Raji (cell line): ENCODE measurements around the gene NT5DC4.

Experiments
- POLR2A ChIP-seq: IDR thresholded peaks from 2 replicates; pipeline ENCODE4 v1.6.1; 2011; ENCODE audit warnings: low read depth, low read length, control low read depth; ENCODE audit not compliant: insufficient read depth

The NT5DC4 gene

DNA sequence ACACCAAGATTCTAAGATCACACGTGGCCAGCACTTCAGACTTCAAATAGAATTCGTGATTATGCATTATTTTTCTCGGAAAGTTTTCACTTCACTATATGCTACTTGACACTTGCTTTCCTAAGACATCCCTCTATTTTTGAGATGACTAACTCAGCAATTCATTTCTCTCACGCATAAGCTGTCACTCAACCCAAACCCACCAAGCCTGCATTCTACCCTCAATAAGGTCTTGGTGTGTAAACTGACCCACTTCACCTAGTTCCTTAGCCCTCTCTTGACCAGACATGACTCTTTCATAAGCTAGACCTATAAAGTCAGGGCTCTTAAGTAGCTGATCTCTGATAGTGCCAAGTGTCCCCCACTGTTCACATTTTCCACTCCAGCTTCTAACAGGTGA is 31.8 kb downstream of the NT5DC4 start:
- no peak for TF ChIP-seq POLR2A

DNA sequence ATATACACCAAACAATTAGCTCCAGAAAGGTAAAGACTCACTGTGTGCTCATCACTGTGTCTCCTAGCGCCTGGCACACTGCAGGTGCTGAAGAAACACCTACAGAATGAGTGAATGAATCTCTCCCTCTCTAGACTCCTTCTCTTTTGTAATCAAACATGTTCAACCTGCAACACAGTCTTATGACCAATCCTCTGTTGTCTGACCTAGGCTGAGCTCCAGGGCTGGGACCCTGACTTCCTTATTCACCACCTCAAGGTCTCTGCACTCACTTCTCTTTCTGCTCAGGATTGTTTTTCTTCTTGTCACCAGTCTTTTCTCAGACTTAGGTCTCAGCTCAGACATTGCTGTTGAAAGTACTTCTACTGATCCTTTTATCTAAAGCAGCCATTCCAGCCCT is 33.7 kb downstream of the NT5DC4 start:
- no peak for TF ChIP-seq POLR2A

DNA sequence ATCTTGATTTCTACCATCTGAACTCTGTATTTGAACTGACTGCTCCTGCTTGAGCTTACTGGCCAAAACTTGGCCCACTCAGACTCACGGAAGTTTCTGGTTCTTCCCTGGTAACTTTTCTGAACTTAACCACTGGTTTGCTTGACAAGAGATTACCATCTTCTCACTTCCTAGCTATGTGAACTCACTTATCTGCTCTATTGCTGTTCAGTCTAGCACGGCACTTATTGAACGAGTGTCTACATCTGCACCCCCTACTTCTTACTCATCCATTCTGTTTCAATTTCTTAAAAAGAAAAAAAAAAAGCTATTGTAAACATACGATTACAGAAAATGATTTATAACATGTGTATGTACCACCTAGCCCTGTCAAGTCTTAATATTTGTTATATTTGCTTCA is 34.6 kb downstream of the NT5DC4 start:
- no peak for TF ChIP-seq POLR2A

DNA sequence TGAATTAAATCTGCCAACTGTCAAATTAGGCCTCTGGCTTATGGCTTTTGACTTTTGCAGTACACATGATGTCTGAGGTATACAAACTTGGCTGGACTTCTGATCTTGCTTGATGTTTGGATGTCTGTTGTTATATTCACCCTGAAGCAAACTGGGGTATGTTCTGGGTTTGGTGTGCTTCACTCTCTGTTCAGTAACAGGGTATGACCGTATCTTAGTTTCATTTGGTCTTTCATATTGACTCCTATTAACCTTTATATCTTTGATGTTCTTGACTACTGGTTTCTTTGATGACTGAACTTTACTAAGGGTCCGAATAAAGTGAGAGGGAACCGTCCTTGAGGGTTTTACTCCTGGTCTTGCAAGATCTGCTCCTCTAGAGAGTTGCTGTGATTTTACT is 35.4 kb downstream of the NT5DC4 start:
- no peak for TF ChIP-seq POLR2A

DNA sequence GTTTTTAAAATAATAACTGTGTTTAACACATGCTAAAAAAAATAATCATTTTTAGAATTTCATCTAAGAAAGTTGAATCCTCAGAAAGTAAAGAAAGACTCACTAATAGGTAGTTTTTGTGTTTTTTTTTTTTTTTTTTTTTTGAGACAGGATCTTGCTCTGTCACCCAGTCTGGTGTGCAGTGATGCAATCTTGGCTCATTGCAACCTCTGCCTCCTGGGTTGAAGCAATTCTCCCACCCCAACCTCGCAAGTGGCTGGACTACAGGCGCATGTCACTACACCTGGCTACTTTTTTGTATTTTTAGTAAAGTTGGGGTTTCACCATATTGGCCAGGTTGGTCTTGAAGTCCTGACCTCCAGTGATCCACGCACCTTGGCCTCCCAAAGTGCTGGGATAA is 36.4 kb downstream of the NT5DC4 start:
- TF ChIP-seq POLR2A: no peak

DNA sequence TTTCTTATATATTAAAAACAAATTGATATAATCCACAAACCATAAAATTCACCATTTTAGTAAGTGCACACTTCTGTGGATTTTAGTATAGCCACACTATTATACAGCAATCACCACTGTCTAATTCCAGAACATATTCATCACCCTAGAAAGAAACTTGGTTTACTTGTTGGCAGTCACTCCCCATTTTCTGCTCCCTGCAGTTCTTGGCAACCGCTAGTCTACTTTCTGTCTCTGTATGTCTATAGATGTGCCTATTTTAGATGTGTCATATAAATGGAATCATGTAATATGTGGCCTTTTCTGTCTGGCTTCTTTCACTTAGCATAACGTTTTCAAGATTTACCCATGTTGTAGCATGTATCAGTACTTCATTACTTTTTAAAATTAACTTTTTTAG is 37.9 kb downstream of the NT5DC4 start:
- no peak for TF ChIP-seq POLR2A

DNA sequence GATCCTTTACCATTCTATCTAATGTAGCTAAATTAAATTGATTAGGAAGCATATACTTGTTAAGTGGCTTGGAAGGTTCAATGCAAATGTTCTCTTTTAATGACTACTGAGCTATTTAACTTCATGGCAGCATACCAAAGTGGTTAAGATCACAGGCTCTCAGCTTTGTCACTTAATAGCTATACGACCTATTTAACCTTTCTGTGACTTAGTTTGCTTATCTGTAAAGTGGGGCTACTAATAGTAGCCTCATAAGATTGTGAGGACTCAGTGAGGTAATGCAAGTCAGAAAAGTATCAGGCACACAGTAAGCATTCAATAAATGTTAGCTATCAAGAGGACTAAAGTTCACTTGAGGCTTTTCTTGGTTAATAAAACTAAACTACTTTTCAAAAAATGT is 39.3 kb downstream of the NT5DC4 start:
- no peak for TF ChIP-seq POLR2A

DNA sequence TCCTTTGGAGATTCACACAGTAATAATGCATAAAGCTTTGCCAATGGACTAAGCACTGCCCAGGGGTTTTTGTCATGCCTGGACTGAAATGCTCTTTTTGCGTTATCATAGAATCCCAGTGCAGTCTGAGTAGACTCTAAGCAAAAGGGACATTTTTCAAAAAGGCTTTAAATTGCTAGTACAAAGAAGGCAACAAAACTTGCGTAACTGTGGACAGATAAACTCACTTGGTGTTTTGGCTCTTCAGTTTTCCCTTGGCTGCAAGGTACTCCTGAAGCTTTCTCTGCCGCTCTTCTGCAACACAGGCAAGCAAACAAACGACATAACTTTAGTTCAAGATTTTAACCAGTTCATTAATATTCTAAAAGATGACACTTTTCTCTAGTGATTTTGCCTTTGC is 41.5 kb downstream of the NT5DC4 start:
- TF ChIP-seq POLR2A: no peak

DNA sequence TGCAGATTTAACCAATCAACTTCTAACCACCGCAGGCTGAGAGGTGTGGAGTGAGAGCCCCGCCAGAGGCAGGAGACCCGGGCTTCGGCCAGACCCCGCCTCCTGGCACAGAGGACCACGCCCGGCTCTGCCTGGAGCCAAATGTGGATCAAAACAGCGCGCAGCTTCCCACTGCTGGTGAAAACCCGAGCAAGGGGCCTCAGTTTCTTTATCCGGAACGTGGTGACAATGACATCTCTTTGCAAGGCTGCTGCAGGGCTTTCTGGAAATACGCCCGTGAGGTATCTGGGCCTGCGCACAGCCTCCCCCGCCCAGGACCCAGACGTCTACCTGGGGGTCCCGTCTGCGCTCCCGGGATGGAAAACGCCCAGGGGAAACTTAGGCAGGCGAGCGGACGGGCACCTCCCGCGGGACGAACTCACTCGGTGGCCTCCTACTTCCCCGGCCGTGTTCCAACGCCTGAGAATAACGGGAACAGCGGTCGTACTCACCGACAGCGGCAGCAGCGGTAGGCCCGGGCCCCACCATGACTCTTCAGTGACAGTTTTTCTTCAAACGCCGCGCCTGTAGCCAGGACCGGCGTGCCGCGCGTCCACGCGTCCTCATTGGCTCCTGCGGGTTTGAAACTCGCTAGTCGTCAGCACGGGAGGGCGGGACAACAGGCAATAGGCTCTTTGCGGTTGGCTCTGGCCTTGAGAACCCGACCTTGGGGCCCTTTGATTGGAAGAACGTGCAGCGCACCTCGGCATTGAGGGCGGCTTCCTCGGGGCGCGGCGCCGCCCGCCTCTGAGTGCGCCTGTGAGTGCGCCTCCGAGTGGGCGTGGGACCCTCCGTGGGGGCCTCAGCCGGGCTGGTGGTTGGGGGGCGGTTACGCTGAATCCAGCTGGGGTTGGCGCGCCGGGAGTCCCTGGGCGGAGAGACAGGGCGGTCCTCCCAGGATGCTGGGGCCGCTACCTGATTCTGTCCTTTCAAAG is 43.5 kb downstream of the NT5DC4 start, which contains the start of gene CKAP2L:
CKAP2L (minus strand) TSS at position 539 of the 974 bp plus-strand sequence; CDS start at position 528, 11 bp downstream.
- TF ChIP-seq POLR2A: peak; percentile 67

DNA sequence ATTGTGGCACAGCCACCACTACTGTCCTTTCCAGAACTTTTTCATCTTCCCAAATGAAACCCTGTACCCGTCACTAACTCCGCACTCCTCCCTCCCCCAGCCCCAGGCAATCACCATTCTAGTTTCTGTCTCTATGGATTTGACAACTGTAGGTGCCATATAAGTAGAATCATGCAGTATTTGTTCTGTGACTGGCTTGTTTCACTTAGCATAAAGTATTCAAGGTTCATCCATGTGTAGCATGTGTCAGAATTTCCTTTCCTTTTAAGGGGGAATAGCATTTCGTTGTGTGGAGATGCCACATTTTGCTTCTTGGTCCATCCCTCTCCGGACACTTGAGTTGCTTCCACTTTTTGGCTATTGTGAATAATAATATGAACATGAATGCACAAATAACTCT is 44.4 kb downstream of the NT5DC4 start:
- no peak for TF ChIP-seq POLR2A

DNA sequence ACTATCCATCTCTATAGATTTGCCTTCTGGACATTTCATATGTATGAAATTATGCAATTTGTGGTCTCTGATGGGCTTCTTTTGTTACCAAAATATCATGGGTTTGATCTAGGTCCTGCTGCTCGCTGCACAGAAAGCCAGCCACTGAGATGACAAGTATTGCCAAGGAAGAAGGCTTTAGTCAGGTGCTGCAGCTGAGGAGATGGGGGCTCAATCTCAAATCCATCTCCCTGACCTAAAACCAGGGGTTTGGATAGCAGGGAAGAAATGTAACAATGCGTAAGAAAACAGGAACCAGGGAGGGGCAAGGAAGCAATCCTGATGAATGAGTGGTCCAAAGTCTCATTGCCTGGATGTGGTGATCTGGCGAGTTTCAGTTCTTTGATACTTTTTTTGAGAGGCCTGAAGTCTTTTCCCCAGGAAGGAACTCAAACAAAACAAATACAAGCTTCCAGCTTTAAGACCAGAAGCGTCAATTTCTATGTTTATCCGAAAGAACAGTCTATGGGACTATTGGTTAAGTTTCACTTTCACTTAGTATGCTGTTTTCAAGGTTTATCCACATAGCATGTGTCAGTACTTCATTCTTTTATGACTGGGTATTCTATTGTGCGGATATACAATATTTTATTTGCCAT is 47.0 kb downstream of the NT5DC4 start:
- TF ChIP-seq POLR2A: no peak

DNA sequence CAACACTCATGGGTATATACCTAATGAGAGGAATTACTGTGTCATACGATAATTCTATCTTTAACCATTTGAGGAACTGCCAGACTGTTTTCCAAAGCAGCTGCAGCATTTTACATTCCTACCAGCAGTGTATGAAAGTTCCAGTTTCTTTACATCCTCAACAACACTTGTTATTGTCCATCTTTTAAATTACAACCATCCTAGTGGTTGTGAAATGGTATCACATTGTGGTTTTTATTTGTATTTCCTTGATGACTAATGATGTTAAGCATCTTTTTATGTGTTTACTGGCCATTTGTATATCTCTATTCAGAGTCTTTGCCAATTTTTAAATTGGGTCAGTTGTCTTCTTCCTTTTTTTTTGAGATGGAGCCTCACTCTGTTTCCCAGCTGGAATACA is 47.6 kb downstream of the NT5DC4 start:
- TF ChIP-seq POLR2A: no peak

DNA sequence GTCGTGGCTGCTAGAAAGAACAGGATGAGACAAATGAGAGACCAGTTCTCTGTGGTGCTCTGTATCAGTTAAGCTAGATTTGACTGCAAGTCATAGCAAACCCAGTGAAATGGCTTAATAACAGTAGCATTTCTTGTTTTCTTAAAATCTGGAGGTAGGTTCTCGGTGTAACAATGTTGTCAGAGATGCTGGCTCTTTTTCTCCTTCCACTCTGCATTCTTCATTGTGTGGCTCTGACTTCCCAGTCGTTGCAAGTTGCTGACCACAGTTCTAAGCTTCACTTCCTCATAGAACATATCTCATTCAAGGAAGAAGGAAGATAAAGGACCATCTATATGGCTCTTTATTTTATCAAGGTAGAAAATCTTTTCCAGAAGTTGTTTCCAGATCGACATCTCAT is 51.5 kb downstream of the NT5DC4 start:
- TF ChIP-seq POLR2A: no peak

DNA sequence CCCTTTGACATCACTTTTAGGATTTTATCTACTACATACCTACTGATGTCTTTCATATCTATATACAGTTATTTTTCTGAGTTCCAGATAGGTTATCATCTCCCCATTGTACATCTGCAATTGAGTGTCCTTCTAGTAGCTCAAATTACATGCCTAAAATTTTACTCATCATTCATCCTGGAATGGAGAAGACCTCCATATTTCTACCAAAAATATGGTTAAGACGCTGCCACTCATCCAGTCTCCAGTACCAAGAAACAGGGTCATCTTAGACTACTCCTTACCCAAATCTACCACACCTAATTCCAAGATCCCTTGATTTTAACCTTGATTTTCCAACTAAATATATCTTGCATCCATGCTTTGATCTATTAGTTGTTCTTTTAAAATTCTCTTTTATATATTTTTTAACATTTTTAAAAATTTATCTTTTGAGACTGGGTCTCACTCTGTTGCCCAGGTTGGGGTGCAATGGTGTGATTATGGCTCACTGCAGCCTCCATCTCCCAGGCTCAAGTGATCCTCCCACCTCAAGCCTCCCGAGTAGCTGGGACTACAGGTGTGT is 52.2 kb downstream of the NT5DC4 start:
- TF ChIP-seq POLR2A: no peak

DNA sequence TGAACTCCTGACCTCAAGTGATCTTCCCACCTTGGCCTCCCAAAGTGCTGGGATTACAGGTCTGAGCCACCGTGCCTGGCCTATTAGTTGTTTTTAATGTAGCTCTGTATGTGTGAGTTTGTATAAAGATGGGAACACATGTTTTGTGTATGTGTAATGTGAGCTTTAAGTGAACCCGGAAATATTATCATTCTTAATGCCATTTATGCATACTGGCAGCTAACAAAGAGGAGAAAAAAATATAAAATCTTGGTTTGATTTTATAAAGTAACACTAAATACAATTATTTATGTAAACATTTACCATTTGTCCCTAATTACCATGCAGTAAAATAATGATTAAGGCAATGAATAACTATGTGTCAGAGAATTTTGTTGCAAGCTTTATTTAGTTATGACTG is 52.7 kb downstream of the NT5DC4 start:
- TF ChIP-seq POLR2A: no peak
